IPS DF 6.9 (cell line): ENCODE data around the gene MAP3K14.

Experiments used
- DNase-seq: peaks from one replicate; pipeline ENCODE4 v3.0.0-alpha.2; 2013; ENCODE audit warnings: low read depth, low spot score
- H3K27ac ChIP-seq: one replicate; pipeline ENCODE4 v1.5.1; 2013; ENCODE audit warnings: low read length, control low read depth
- H3K27me3 ChIP-seq: 2 replicates; pipeline ENCODE4 v1.6.1; 2013; ENCODE audit warnings: mild to moderate bottlenecking, low read length; ENCODE audit not compliant: control insufficient read depth, insufficient read depth
- H3K36me3 ChIP-seq: 2 replicates; pipeline ENCODE4 v1.6.1; 2013; ENCODE audit warnings: low read length; ENCODE audit not compliant: control insufficient read depth, insufficient read depth
- H3K4me1 ChIP-seq: 2 replicates; pipeline ENCODE4 v1.6.1; 2013; ENCODE audit warnings: low read length; ENCODE audit not compliant: control insufficient read depth, insufficient read depth
- H3K4me3 ChIP-seq: 2 replicates; pipeline ENCODE4 v1.5.1; 2013; ENCODE audit warnings: mild to moderate bottlenecking, low read length
- H3K9me3 ChIP-seq: 2 replicates; pipeline ENCODE4 v1.6.1; 2013; ENCODE audit warnings: low read length, inconsistent platforms; ENCODE audit not compliant: control insufficient read depth, insufficient read depth
- WGBS: extraction: QIAGEN DNeasy Blood & Tissue Kit; methylation state at CpG from one replicate; pipeline ENCODE4 v1.1.7; 2013; ENCODE audit warnings: mixed read lengths, missing lambda C conversion rate; ENCODE audit not compliant: insufficient read length, insufficient coverage; 5-methylcytosine and 5-hydroxymethylcytosine counted together

MAP3K14 gene

DNA sequence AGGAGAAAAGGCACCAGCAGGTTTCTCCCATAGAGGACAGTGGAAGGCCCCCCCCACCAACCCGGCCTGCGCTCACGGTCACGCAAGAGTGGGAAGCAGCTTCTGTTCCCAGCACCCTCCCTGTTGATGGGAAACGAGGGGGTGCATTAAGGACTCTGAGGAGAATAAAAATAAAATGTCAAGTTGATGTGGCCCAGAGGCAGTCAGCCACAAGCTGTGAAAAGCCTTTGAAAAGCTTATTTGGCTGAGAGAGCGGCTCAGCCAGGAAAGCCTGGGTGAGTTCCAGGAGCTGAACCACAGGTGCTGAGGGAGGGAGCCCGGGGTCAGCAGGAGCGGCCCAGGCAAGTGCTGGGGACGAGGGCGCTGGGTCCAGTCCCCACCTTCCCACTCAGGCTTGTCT, 28.0 kb downstream of the MAP3K14 start:
- DNase-seq: no peak
- Histone ChIP-seq H3K36me3 (peaks cover 8% of the 10 kb centered on the region), H3K27me3 (no peaks in the 10 kb centered on the region), H3K4me3 (no peak overlapping the region), H3K27ac (no peak overlapping the region), H3K9me3 (no peaks in the 10 kb centered on the region), H3K4me1 (no peaks in the 10 kb centered on the region)
- no CpG with 5 or more reads among the region's 10 CpGs for WGBS

- no peaks in the 10 kb centered on the region for H3K9me3 ChIP-seq
- H3K27ac ChIP-seq: no peak overlapping the region
- DNase-seq: no peak
- no CpG with 5 or more reads among the region's 10 CpGs for WGBS
- H3K36me3 ChIP-seq: peaks cover 13% of the 10 kb centered on the region
- no peaks in the 10 kb centered on the region for H3K4me1 ChIP-seq
- no peaks in the 10 kb centered on the region for H3K27me3 ChIP-seq
- H3K4me3 ChIP-seq: no peak overlapping the region
These were observed 29.0 kb downstream of the MAP3K14 start for GRCh38 chr17:45287526-45288500.

DNA sequence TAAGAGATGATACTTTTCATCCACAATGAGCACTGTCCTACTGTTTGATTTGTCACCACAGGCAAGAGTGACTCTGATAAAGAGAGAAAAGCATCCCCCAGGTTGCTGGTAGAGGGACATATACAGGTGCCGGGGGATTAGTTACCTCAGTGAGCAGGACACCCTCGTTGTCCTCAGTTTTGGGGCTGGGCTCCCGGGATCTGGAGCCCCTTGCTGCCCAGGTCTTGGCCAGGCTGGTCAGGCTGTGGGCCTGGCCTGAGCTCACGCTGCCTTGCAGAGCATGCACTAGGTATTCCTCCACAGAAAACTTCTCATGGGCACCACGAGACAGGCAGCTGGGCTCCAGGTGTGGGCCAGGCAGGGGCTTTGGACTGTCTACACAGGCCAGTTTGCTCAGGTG, 30.5 kb downstream of the MAP3K14 start:
- H3K4me3 ChIP-seq: no peak overlapping the region
- peaks cover 13% of the 10 kb centered on the region for H3K36me3 ChIP-seq
- H3K27me3 ChIP-seq: no peaks in the 10 kb centered on the region
- no CpG with 5 or more reads among the region's 5 CpGs for WGBS
- H3K4me1 ChIP-seq: no peaks in the 10 kb centered on the region
- DNase-seq: no peak
- no peak overlapping the region for H3K27ac ChIP-seq
- no peaks in the 10 kb centered on the region for H3K9me3 ChIP-seq

DNA sequence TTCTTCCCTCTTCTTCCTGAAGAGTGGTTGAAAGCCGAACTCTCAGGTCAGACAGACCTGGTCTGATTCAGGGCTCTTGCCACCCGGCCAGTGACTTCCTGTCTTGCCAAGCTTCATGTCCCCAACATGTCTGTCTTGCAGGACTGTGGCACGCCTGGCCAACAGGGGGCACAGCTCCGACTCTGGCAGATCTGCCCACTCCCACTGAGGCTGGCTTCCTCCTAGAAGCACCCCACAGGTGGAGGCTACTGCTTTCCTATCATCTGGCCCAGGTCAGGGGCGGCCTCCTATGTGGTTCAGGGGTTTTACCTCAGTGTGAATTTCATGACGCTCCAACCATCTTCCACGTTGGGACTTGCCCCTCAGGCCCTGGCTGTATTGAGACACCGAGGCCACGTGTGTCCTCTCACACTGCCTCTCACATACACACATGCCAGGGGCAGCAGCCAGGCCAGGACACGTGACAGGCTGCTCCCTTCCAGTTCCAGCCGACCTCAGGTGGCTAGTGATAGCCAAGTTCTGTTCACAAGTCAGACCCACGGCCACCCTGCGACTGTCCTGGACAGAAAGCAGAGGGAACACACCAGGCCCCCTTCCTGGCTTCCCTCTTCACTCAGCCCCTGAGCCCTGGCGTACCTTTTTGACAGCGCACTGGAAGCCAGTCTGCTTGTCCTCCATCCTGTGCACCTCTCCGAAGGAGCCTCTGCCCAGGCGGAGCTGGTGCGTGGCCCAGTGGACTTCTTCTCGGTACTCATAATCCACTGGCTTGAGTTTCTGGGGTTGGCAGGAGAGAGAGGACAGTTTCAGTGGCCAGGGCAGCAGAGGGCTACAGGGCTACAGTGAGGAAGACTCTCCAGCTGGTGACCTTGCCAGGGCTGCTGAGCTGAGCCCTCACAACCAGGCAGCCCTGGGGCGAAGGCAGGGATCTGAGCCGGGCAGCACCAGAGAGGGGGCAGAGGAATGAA, 32.4 kb downstream of the MAP3K14 start:
- Histone ChIP-seq H3K4me3 (no peak overlapping the region), H3K27ac (no peak overlapping the region), H3K9me3 (no peaks in the 10 kb centered on the region), H3K36me3 (peaks cover 13% of the 10 kb centered on the region), H3K4me1 (no peaks in the 10 kb centered on the region), H3K27me3 (no peaks in the 10 kb centered on the region)
- no peak for DNase-seq
- WGBS: no CpG with 5 or more reads among the region's 21 CpGs

GRCh38 chr17:45283711-45284110, 33.1 kb downstream of the MAP3K14 start:
- no CpG with 5 or more reads among the region's 10 CpGs for WGBS
- peaks cover 13% of the 10 kb centered on the region for H3K36me3 ChIP-seq
- H3K9me3 ChIP-seq: no peaks in the 10 kb centered on the region

GRCh38 chr17:45282683-45283644, 33.9 kb downstream of the MAP3K14 start:
- H3K36me3 ChIP-seq: peaks cover 13% of the 10 kb centered on the region
- no peak overlapping the region for H3K27ac ChIP-seq
- DNase-seq: no peak
- no peaks in the 10 kb centered on the region for H3K9me3 ChIP-seq
- WGBS: no CpG with 5 or more reads among the region's 21 CpGs
- no peaks in the 10 kb centered on the region for H3K27me3 ChIP-seq
- no peaks in the 10 kb centered on the region for H3K4me1 ChIP-seq
- no peak overlapping the region for H3K4me3 ChIP-seq

More at GRCh38 chr17:45283711-45284110, 33.1 kb downstream of the MAP3K14 start:
- Histone ChIP-seq H3K4me3 (no peak overlapping the region), H3K4me1 (no peaks in the 10 kb centered on the region), H3K27me3 (no peaks in the 10 kb centered on the region), H3K27ac (no peak overlapping the region)
- DNase-seq: no peak

- Histone ChIP-seq H3K36me3 (peaks cover 11% of the 10 kb centered on the region), H3K27ac (no peak overlapping the region), H3K9me3 (no peaks in the 10 kb centered on the region), H3K27me3 (no peaks in the 10 kb centered on the region), H3K4me3 (no peak overlapping the region), H3K4me1 (no peaks in the 10 kb centered on the region)
- no peak for DNase-seq
- no CpG with 5 or more reads among the region's 3 CpGs for WGBS
These were observed 36.9 kb downstream of the MAP3K14 start for GRCh38 chr17:45279898-45280297.

DNA sequence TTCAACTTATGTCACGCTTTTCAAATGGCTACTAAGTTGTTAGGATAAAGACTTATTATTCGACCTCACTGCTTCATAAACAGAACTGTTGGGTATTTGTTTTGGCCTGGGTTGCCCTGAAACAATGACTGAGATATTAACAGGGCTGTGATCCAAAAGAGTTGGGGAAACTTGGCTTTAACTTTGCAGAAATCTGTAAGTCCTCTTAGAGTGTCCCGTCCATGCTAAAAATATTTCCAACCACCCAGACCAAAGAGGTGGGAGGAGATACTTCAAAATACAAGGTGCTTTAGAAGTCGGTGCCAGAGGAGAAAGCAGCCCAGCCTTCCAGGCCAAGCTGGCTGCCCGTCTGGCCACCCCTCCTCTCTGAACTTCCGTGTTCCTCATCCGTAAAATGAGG, 38.8 kb downstream of the MAP3K14 start:
- no CpG with 5 or more reads among the region's 7 CpGs for WGBS

DNA sequence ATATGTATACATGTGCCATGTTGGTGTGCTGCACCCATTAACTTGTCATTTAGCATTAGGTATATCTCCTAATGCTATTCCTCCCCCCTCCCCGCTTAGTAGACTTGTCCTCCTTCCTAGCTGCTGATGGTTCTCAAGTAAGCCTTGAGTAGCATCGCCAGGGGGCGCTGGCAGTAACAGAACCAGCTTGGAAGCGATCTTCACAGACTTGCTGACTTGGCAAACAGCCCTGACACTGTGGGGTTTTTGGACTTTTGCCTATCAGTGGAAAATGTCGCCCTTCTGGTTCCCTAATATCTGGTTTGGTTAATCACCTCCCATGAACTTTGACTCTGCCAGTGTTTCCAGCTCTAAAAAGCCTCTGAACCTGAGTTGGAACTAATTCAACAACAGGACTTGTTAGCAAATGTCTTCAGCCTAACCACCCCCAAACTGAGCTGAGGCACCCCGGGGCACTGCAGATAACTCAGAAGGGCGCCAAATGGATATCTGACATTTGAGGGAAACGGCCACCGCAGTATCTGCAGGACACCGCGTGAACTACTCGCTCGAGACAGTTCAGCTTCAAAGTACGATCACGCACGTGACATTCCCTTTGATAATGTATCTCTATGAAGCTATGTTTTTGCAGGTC, 39.5 kb downstream of the MAP3K14 start:
- peaks cover 5% of the 10 kb centered on the region; the same call in 1 of the 2 replicates for H3K36me3 ChIP-seq
- H3K27ac ChIP-seq: no peak overlapping the region
- H3K4me3 ChIP-seq: no peak overlapping the region

More for the DNA sequence above, 38.8 kb downstream of the MAP3K14 start:
- no peak overlapping the region for H3K27ac ChIP-seq
- peaks cover 6% of the 10 kb centered on the region; the same call in 1 of the 2 replicates for H3K36me3 ChIP-seq
- no peak for DNase-seq
- no peaks in the 10 kb centered on the region for H3K4me1 ChIP-seq
- H3K27me3 ChIP-seq: no peaks in the 10 kb centered on the region
- no peaks in the 10 kb centered on the region for H3K9me3 ChIP-seq
- no peak overlapping the region for H3K4me3 ChIP-seq

More for the DNA sequence above, 39.5 kb downstream of the MAP3K14 start:
- H3K27me3 ChIP-seq: no peaks in the 10 kb centered on the region
- WGBS: no CpG with 5 or more reads among the region's 16 CpGs
- peak; percentile 90 for DNase-seq
- no peaks in the 10 kb centered on the region for H3K4me1 ChIP-seq
- H3K9me3 ChIP-seq: no peaks in the 10 kb centered on the region
